ENCODE results near the gene RALGPS2.

The RALGPS2 gene

GRCh38 chr1:178723546-178723945 is 1.5 kb upstream of the RALGPS2 start:
- no peak for DNase-seq (ENCODE audit: low spot score)
- no peak for TF ChIP-seq CTCF (IDR thresholded peaks at IDR 0.05; ENCODE audit: extremely low read depth, missing control alignments)

GRCh38 chr1:178724376-178724727 is 692 bp upstream of the RALGPS2 start:
- no peak for TF ChIP-seq CTCF (IDR thresholded peaks at IDR 0.05; ENCODE audit: extremely low read depth, missing control alignments)
- DNase-seq (ENCODE audit: low spot score) = peak; percentile 4

- peak; percentile 52 for DNase-seq (ENCODE audit: low spot score)
- TF ChIP-seq CTCF (IDR thresholded peaks at IDR 0.05; ENCODE audit: extremely low read depth, missing control alignments) = peak; percentile 32
Observed at GRCh38 chr1:178725466-178726086, 532 bp downstream of the RALGPS2 start.

- TF ChIP-seq CTCF (IDR thresholded peaks at IDR 0.05; ENCODE audit: extremely low read depth, missing control alignments) = no peak
- DNase-seq (ENCODE audit: low spot score) = peak; percentile 77
Observed at GRCh38 chr1:178726087-178726517, 1.1 kb downstream of the RALGPS2 start.

- no peak for TF ChIP-seq CTCF (IDR thresholded peaks at IDR 0.05; ENCODE audit: extremely low read depth, missing control alignments)
- peak; percentile 8 for DNase-seq (ENCODE audit: low spot score)
Observed at GRCh38 chr1:178726545-178726944, 1.5 kb downstream of the RALGPS2 start.

- no peak for TF ChIP-seq CTCF (IDR thresholded peaks at IDR 0.05; ENCODE audit: extremely low read depth, missing control alignments)
- DNase-seq (ENCODE audit: low spot score) = no peak
Observed at GRCh38 chr1:178727014-178727895, 2.2 kb downstream of the RALGPS2 start.

- DNase-seq (ENCODE audit: low spot score) = no peak
- no peak for TF ChIP-seq CTCF (IDR thresholded peaks at IDR 0.05; ENCODE audit: extremely low read depth, missing control alignments)
Observed at GRCh38 chr1:178733972-178734371, 8.9 kb downstream of the RALGPS2 start.
